Measurements from ENCODE around the gene CDH6. TPM values are rescaled to one million over a fixed set of nuclear protein-coding genes. Genes with fewer than 3 reads are reported as not detected.

CDH6 gene
- total and polyA plus RNA-seq, 2 of the 4 experiments (the other 2 are of a cell fraction): 72.2 to 232 TPM

- no peak for DNase-seq
- H2BK5ac ChIP-seq (ENCODE audit: low read depth, low read length, poor library complexity, severe bottlenecking): no peak overlapping the region
- ATAC-seq (ENCODE audit: low read depth): no peak
- peaks cover 29 to 31% of the 10 kb centered on the region in 2 experiments for H3K79me1 ChIP-seq (ENCODE audit: low read depth in 1 of 2, low read length in 2 of 2)
- CTCF ChIA-PET: no interaction called here
- H3K27me3 ChIP-seq (ENCODE audit: control insufficient read depth, insufficient read depth, low read length): no peaks in the 10 kb centered on the region
- dilution Hi-C loops (cut with HindIII; ENCODE audit: low sequenced_read_pairs, unreplicated experiment) (no loop called here), in situ Hi-C loops (cut with MboI; ENCODE audit: low sequenced_read_pairs) (loop anchor here (25.0 kb wide), 1 partner anchor 1213 kb away; no protein-coding TSS in a partner anchor), intact Hi-C loops (cut with micrococcal nuclease) (no loop called here)
- no peak overlapping the region for H3K9ac ChIP-seq (ENCODE audit: low read depth, low read length)
- H3K4ac ChIP-seq (ENCODE audit: low read depth, low read length): no peak overlapping the region
- no TSS peak for BruUV-seq (replicated peaks)
- no peak overlapping the region for H4K8ac ChIP-seq (ENCODE audit: low read depth in 2 of 2, low read length in 2 of 2)
- no peak overlapping the region for H3K27ac ChIP-seq (ENCODE audit: insufficient read depth, low read length)
- no peaks in the 10 kb centered on the region for H3K4me1 ChIP-seq (ENCODE audit: control insufficient read depth, insufficient read depth, low read length)
- H2BK120ac ChIP-seq (ENCODE audit: low read depth, low read length): no peak overlapping the region
- H2AK5ac ChIP-seq (ENCODE audit: low read depth, low read length): no peak overlapping the region
- H2AK9ac ChIP-seq (replicated peaks; ENCODE audit: low read depth, low read length, poor library complexity): no peak overlapping the region
- H3K18ac ChIP-seq (ENCODE audit: low read depth, low read length): no peak overlapping the region
- POLR2A ChIA-PET (ENCODE audit: unreplicated experiment): no interaction called here
- WGBS, 2 experiments (ENCODE audit: extremely low coverage in 2 of 2, insufficient read length in 1 of 2): no CpG with 5 or more reads among the region's 3 CpGs
- H4K20me1 ChIP-seq (ENCODE audit: insufficient read depth, low read length): peaks cover 3% of the 10 kb centered on the region; the same call in 1 of the 2 replicates
- no peak overlapping the region for H3K4me2 ChIP-seq (ENCODE audit: low read depth, low read length)
- no peak overlapping the region for H3K4me3 ChIP-seq (ENCODE audit: insufficient read depth, low read depth, low read length)
- TF ChIP-seq FOS (IDR thresholded peaks at IDR 0.05; ENCODE audit: low read depth, low read length): no peak
- TF ChIP-seq BHLHE40 (IDR thresholded peaks at IDR 0.05; ENCODE audit: low read depth, low read length): no peak
- no peak for TF ChIP-seq NFE2L2 (IDR thresholded peaks at IDR 0.05; ENCODE audit: low read depth, low read length)
- TF ChIP-seq CEBPB (IDR thresholded peaks at IDR 0.05; ENCODE audit: low read depth, low read length): no peak
- TF ChIP-seq SMC3 (IDR thresholded peaks at IDR 0.05; ENCODE audit: low read depth, low read length): no peak
- TF ChIP-seq MAFK (IDR thresholded peaks at IDR 0.05; ENCODE audit: low read depth, low read length): no peak
- no peak for TF ChIP-seq CHD1 (IDR thresholded peaks at IDR 0.05; ENCODE audit: low read depth, low read length)
- TF ChIP-seq RAD21 (IDR thresholded peaks at IDR 0.05; ENCODE audit: low read length): no peak
- no peak for TF ChIP-seq ELK1 (IDR thresholded peaks at IDR 0.05; ENCODE audit: borderline replicate concordance, low read depth, low read length)
- no peak for TF ChIP-seq MXI1 (IDR thresholded peaks at IDR 0.05; ENCODE audit: borderline replicate concordance, low read depth, low read length)
- TF ChIP-seq, protein P1, sequence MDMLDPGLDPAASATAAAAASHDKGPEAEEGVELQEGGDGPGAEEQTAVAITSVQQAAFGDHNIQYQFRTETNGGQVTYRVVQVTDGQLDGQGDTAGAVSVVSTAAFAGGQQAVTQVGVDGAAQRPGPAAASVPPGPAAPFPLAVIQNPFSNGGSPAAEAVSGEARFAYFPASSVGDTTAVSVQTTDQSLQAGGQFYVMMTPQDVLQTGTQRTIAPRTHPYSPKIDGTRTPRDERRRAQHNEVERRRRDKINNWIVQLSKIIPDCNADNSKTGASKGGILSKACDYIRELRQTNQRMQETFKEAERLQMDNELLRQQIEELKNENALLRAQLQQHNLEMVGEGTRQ (IDR thresholded peaks at IDR 0.05; ENCODE audit: low read depth, low read length): no peak
- TF ChIP-seq, protein P2, sequence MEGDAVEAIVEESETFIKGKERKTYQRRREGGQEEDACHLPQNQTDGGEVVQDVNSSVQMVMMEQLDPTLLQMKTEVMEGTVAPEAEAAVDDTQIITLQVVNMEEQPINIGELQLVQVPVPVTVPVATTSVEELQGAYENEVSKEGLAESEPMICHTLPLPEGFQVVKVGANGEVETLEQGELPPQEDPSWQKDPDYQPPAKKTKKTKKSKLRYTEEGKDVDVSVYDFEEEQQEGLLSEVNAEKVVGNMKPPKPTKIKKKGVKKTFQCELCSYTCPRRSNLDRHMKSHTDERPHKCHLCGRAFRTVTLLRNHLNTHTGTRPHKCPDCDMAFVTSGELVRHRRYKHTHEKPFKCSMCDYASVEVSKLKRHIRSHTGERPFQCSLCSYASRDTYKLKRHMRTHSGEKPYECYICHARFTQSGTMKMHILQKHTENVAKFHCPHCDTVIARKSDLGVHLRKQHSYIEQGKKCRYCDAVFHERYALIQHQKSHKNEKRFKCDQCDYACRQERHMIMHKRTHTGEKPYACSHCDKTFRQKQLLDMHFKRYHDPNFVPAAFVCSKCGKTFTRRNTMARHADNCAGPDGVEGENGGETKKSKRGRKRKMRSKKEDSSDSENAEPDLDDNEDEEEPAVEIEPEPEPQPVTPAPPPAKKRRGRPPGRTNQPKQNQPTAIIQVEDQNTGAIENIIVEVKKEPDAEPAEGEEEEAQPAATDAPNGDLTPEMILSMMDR (conservative IDR thresholded peaks at IDR 0.05; ENCODE audit: low read depth, low read length): no peak
- TF ChIP-seq RCOR1 (IDR thresholded peaks at IDR 0.05; ENCODE audit: insufficient replicate concordance, low read length): no peak
- H3K9me1 ChIP-seq (ENCODE audit: insufficient read depth, low read length): peaks cover 11% of the 10 kb centered on the region
- H2AFZ ChIP-seq (replicated peaks; ENCODE audit: low read length, poor library complexity): no peak overlapping the region
- no peak overlapping the region for H3K14ac ChIP-seq (replicated peaks; ENCODE audit: low read depth, low read length)
- H4K5ac ChIP-seq (ENCODE audit: low read depth, low read length): no peak overlapping the region
- no peaks in the 10 kb centered on the region for H3K9me3 ChIP-seq (ENCODE audit: control insufficient read depth, insufficient read depth, low read length)
- no peak overlapping the region for H3K23ac ChIP-seq (ENCODE audit: low read depth, low read length)
- H3K36me3 ChIP-seq (ENCODE audit: control insufficient read depth, insufficient read depth, low read length): peaks cover 8% of the 10 kb centered on the region
- H2BK20ac ChIP-seq (ENCODE audit: low read depth, low read length): no peak overlapping the region
- H2BK15ac ChIP-seq (ENCODE audit: low read depth, low read length): no peak overlapping the region
- no peak overlapping the region for H4K91ac ChIP-seq (ENCODE audit: insufficient read depth, low read depth, low read length)
- H3K56ac ChIP-seq (ENCODE audit: extremely low read depth, insufficient read depth, low read length): no peak overlapping the region
Measured at GRCh38 chr5:31250201-31250600, 56.7 kb downstream of the CDH6 start.

All from IMR-90 (cell line).